NCI-H510A (cell line): ENCODE data around the gene GPX8.
A peak's percentile ranks its signal among the peaks of the same experiment; 100 is the strongest.

Experiments used
- DNase-seq: peaks from one replicate; lab custom pipeline; 2025; lab: John Stamatoyannopoulos, UW

Gene GPX8

DNA sequence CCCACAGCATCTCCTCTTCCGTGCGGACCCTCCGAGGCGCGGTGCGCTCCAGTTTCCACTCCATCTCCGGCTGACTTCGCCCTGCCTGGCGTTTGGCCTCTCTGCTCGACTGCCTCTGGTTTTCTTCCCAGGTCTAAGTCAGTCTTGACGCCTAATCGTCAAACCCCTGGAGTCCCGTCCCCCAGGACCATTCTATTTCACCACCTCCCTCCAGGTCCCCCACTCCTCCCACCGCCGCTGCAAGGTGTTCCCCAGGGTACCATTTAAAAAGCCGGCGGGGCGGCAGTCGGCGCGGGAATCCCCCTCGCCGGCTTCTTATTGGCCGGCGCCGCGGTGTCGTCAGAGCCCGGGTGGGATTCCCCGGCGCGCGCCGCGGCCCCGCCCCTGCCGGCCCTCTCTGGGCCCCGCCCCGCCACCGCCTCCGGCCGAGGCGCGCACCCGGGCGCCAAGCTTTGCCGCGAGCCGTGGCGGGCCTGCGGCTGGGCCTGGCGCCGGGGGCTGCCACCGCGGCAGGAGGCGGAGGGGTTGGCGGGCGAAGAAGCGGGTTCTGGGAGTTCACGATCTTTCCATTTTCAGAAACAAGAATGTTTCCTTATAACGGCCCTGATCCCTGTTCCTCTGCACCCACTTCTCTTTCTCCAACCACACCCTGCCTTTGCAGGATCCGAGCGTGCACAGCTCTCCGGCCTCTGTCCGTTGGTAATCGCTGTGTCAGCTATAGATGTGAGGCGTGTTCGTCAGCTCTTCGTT, 13.1 kb downstream of the GPX8 start, which contains the start of gene CDC20B:
TSS of gene CDC20B (minus strand) at position 241 of the 750 bp plus-strand sequence. CDS start at position 64, 177 bp downstream.
- DNase-seq, result peak; percentile 54

DNA sequence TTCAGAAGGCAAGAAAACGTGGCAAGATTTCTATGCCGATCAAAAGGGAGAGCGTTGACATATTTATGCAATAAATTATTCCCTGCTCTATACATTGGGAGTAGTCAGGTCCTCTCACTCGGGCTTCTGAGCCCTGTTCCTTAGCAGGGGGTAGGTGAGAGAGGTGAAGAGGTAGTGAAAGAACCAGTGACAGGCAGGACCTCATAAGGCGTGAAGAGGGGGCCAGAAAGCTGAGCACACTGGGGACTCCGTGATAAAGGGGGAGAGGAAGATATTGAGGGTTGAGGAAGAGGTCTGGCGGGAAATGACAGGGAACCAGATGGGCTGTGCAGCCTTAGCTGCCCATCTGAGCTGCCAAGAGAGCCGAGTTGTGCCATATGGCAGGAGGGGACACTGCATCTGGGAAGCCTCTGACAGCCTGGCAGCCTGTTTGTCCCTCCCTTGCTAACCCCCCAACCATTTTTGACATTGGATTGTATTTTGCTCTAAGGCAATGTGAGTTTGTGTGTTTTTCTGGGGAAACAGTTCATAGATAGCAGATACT, 13.8 kb downstream of the GPX8 start:
- no peak for DNase-seq

DNA sequence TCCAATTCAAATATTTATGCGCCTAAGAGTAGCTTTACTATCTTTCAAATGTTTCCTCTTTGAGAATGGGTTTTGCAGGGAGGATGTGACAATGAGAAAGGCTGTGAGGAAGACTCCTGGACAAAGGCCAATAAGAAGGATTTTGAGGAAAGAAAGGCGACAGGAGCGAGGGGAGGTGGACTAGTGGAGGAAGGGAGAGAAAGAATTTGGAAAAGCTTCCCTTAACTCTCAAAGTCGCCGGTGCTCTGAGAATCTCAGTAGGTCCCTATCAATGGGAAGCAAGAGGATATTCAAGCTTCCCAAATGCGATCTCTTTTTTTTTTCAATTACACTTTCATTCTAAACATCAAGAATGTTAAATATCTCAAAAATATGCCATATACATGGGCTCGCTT, 15.8 kb downstream of the GPX8 start:
- DNase-seq, result no peak

DNA sequence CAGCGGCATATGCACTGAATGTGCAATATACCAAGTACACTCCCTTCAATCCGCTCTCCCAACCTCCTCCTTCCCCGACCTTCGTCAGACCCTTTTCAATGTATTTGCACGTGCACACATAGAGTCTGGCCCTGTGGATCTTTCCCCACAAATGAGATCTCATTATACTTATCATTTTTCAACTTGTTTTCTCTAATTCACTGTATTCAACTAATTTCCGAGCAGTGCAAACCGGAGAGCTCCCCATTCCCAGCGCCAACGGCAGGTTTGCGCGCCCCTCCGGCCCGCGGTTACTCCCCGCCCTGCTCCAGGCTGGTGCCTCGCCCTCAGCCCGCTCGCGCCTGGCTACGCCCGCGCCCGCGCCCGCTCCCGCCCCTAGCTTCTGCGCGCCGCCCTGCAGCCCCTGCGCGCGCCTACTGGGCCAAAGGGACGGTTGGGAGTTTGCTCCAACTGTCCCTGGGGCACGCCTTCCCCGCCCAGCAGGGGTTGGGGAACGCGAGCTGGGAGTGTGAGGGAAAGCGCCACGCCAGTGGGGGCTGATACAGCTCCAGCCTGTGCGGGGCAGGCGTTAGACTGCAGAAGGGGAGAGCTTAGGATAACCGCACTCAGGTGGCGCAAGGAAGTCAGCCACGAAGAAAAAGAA, 16.3 kb downstream of the GPX8 start:
- DNase-seq, result peak; percentile 78

DNA sequence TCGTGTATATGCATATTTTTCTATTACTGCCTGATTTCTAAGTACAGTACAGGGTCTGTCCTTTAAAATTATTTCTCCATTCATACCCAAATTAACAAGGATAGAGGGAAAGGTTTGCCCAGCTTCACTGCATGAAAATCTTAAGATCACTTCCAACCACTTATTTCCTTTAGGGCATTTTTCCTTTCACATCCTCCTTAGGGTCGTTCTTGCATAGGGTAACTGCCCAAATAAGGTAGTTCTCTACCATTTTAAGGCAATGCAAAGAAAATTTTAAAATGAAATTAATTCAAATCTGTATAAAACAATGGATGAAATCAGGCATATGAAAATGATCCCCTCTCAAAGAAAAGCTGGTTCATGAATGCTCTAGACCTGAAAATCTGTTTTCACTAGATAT, 17.1 kb downstream of the GPX8 start:
- no peak for DNase-seq

DNA sequence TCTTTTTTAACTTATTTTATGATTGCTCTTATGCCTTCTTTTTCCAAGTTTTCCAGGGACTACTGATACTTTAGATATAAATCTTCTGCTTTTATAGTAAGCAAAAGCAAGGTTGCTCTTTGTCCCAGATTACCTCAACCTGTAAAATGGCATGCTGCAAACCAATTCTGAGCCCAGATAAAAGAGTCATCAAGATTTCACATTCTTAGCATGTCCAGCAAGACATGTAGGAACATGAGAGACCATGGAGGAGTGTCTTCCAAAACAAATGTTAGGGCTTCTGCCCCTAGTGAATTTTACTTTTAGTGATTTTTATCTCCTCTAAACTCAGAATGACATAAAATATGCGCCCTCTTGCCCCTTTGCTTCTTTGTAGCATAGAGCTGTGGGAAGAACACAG, 20.0 kb downstream of the GPX8 start:
- DNase-seq, result no peak

DNA sequence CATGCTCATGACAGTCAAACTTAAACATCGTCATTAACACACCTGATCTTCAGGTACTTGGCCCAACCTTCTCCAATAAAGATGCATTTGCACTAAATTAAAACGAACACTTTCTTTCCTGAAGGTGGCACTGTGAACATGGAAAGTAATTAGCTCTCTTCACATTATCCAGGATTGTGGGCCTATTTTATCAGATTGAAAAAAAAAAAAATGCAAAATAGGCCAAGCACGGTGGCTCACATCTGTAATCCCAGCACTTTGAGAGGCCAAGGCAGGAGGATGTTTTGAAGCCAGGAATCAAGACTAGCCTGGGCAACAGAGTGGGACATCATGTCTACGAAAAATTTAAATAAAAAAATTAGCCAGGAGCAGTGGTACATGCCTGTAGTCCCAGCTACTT, 27.4 kb downstream of the GPX8 start:
- DNase-seq, result no peak

DNA sequence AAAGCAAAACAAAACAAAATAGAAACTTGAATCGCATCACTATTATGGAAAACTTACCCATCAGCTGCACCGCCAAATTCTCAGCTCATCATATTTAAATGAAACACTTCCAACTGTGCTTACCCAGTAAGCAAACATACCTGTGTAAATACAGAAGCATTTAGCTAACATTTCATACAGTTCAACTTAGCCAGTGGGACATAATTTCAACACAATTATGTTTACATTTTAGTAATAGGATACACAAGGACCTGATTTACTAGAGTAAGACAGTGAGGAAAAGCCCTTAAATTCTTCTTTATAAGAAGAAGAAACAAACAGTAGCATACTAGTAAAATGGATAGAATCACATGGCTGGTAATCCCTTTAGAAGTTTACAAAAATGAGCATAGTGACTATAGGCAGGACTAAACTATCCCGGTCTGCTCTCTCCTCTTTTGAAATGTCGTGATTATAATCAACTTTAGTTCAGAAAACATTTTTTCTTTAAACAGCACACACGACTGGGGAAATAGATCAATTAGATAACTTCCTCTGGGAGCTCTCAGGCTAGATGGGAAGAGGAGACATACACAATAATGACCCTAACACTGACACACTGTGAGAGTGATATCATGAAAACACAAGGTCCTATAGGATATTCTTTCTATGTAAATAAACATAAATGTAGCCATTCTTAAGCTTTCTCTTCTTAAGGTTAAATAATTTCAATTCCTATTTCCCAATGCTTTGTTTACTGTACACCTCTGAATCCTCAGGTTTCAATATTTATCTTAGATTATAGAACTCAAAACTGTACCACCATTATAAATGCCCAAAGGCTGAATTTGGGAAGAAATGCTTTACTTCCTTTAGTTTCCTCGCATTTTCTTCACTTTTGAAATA, 28.9 kb downstream of the GPX8 start:
- no peak for DNase-seq

DNA sequence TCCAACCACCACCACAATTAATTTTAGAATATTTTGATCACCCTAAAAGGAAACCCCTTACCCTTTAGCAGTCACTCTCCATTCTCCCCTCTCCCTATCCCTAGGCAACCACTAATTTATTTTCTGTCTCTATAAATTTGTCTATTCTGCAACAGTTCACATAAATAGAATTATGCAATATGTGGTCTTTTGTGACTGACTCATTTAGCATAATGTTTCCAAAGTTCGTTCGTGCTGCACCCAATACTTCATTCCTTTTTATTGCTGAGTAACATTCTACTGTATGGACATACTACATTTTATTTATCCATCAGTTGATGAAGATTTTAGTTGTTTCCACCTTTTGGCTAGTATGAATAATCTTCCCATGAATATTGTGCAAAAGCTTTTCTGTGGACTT, 31.2 kb downstream of the GPX8 start:
- DNase-seq, result no peak

DNA sequence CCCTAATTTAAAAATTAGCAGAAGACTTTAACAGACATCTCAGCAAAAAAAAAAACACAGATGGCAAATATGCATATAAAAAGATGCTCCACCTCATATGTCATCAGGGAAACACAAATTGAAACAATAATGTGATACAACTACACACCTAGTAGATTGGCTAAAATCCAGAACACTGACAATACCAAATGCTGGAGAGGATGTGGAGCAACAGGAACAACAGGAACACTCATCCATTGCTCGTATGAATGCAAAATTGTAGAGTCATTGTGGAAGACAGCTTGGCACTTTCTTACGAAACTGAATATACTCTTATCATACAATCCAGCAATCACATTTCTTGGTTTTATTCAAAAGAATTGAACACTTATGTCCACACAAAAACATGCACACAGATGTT, 45.0 kb downstream of the GPX8 start:
- no peak for DNase-seq

DNA sequence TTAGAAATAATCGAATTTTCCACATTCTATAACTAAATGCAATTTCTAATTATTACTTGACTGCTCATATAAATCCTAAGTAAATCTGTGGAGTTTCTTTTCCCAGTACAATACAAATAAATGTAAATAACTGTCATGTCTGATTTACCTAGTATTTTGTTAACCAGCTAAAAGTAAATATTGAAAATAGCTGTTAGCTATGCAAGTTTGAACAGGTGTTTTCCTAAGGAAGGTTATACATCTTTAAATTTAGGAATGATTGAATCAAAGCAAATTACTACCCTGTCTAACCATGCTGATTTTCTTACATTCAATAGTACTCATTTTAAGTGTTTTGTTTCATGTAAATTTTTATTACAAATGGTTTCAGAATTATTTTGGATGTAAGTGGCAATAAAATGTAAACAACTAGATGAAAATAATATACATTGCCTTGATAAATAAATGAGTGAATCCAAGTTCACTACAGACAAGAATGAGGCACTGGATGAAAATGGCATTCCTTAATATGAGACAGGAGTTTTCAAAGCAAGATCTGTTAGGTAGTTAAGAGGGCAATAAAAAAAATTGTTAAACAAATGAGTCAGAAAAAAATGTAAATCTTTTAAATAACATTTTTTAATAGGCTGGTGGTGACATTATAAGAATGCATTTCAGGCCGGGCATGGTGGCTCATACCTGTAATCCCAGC, 51.4 kb downstream of the GPX8 start:
- DNase-seq, result no peak
